GM13977 (cell line): ENCODE measurements around the gene ZNF174.

Experiments
- DNase-seq: peaks from one replicate; pipeline ENCODE4 v3.0.0; 2012; ENCODE audit warnings: low spot score
- CTCF ChIP-seq: IDR thresholded peaks from 2 replicates; pipeline ENCODE4 v1.5.1; 2012; ENCODE audit warnings: mild to moderate bottlenecking, control low read depth; ENCODE audit not compliant: insufficient read depth; ENCODE audit errors: extremely low read depth, missing control alignments
- in situ Hi-C: fragments of 300-500 bp; cut with MboI; formaldehyde crosslinking; loops from one replicate; pipeline ENCODE4 v1.12.0; 2022; ENCODE audit warnings: low sequenced_read_pairs, low pct_unique_long_range_greater_than_20kb, mixed read lengths, inconsistent platforms; ENCODE audit not compliant: unreplicated experiment

The ZNF174 gene

GRCh38 chr16:3389663-3390338 lies 11.2 kb upstream of the ZNF174 start:
- TF ChIP-seq CTCF = no peak
- DNase-seq = no peak
- in situ Hi-C loops = no loop called here

GRCh38 chr16:3400446-3400778 lies 603 bp upstream of the ZNF174 start:
- no peak for TF ChIP-seq CTCF
- in situ Hi-C loops = no loop called here
- no peak for DNase-seq

- in situ Hi-C loops = no loop called here
- DNase-seq = peak; percentile 17
- no peak for TF ChIP-seq CTCF
Measured at GRCh38 chr16:3401719-3402397, 843 bp downstream of the ZNF174 start.

- no peak for DNase-seq
- in situ Hi-C loops = no loop called here
- TF ChIP-seq CTCF = no peak
Measured at GRCh38 chr16:3408561-3409197, 7.7 kb downstream of the ZNF174 start.

- TF ChIP-seq CTCF = no peak
- DNase-seq = no peak
- in situ Hi-C loops = no loop called here
Measured at GRCh38 chr16:3413730-3414379, 12.8 kb downstream of the ZNF174 start.

GRCh38 chr16:3431779-3432219 lies 30.8 kb downstream of the ZNF174 start:
- peak; percentile 59 for DNase-seq
- no peak for TF ChIP-seq CTCF
- in situ Hi-C loops = no loop called here
